Endothelial cell (in vitro differentiated cells): Measurements from ENCODE around the gene PIK3CD. TPM values are rescaled to one million over a fixed set of nuclear protein-coding genes. Genes with fewer than 3 reads are reported as not detected.

Experiments used
- DNase-seq: peaks from one replicate; pipeline ENCODE4 v3.0.0; 2021; ENCODE audit warnings: low spot score
- H3K27ac Mint-ChIP-seq: one replicate; pipeline ENCODE4 v1.8.0; 2021; ENCODE audit warnings: mixed read lengths, inconsistent platforms; ENCODE audit not compliant: unreplicated experiment
- H3K27me3 Mint-ChIP-seq: one replicate; pipeline ENCODE4 v1.8.0; 2021; ENCODE audit warnings: mild to moderate bottlenecking, moderate library complexity, mixed read lengths, inconsistent platforms; ENCODE audit not compliant: unreplicated experiment
- H3K36me3 Mint-ChIP-seq: one replicate; pipeline ENCODE4 v1.8.0; 2021; ENCODE audit warnings: mild to moderate bottlenecking, low read depth, mixed read lengths, inconsistent platforms; ENCODE audit not compliant: unreplicated experiment
- H3K4me1 Mint-ChIP-seq: one replicate; pipeline ENCODE4 v1.8.0; 2021; ENCODE audit warnings: mild to moderate bottlenecking, mixed read lengths, inconsistent platforms; ENCODE audit not compliant: unreplicated experiment
- H3K4me3 Mint-ChIP-seq: one replicate; pipeline ENCODE4 v1.8.0; 2021; ENCODE audit warnings: mild to moderate bottlenecking, mixed read lengths, inconsistent platforms; ENCODE audit not compliant: unreplicated experiment
- H3K9me3 Mint-ChIP-seq: one replicate; pipeline ENCODE4 v1.8.0; 2021; ENCODE audit warnings: mixed read lengths, inconsistent platforms; ENCODE audit not compliant: unreplicated experiment
- CTCF ChIP-seq: fragments of 200-600 bp; sonication (generic); IDR thresholded peaks from one replicate; pipeline ENCODE4 v1.5.0; 2021; ENCODE audit warnings: antibody characterized with exemption; ENCODE audit not compliant: unreplicated experiment
- total RNA-seq: library from RNA; stranded (reverse); fragmentation: NEBNext Ultra II Directional; extraction: Animal tissue kit (Norgen Biotek cat#: 25700); gene quantifications from one replicate; pipeline ENCODE4 v1.2.1, GENCODE V29; 2021; ENCODE audit not compliant: unreplicated experiment

The PIK3CD gene
- total RNA-seq, 1 donor from 2014 or later: 30.3 TPM

- Mint-ChIP-seq H3K27ac (no peak overlapping the region), H3K4me3 (no peak overlapping the region), H3K4me1 (peaks cover 5% of the 10 kb centered on the region), H3K9me3 (no peaks in the 10 kb centered on the region), H3K36me3 (no peaks in the 10 kb centered on the region), H3K27me3 (no peaks in the 10 kb centered on the region)
- TF ChIP-seq CTCF: no peak
- DNase-seq: no peak
Observed at GRCh38 chr1:9680828-9681227, 29.3 kb downstream of the PIK3CD start.

- Mint-ChIP-seq H3K27ac (no peak overlapping the region), H3K27me3 (no peaks in the 10 kb centered on the region), H3K4me1 (peaks cover 14% of the 10 kb centered on the region), H3K4me3 (no peak overlapping the region), H3K9me3 (no peaks in the 10 kb centered on the region), H3K36me3 (no peaks in the 10 kb centered on the region)
- no peak for DNase-seq
- no peak for TF ChIP-seq CTCF
Observed at GRCh38 chr1:9684801-9685200, 33.3 kb downstream of the PIK3CD start.

GRCh38 chr1:9687120-9687873 lies 35.8 kb downstream of the PIK3CD start:
- no peaks in the 10 kb centered on the region for H3K27me3 Mint-ChIP-seq
- H3K9me3 Mint-ChIP-seq: no peaks in the 10 kb centered on the region
- peaks cover 10% of the 10 kb centered on the region for H3K36me3 Mint-ChIP-seq
- peak overlapping the region; percentile 90 for H3K4me3 Mint-ChIP-seq
- peak; percentile 60 for DNase-seq
- H3K27ac Mint-ChIP-seq: no peak overlapping the region
- TF ChIP-seq CTCF: no peak
- H3K4me1 Mint-ChIP-seq: peaks cover 30% of the 10 kb centered on the region

GRCh38 chr1:9687874-9688582 lies 36.5 kb downstream of the PIK3CD start:
- Mint-ChIP-seq H3K27ac (no peak overlapping the region), H3K27me3 (no peaks in the 10 kb centered on the region), H3K9me3 (no peaks in the 10 kb centered on the region), H3K36me3 (peaks cover 10% of the 10 kb centered on the region), H3K4me3 (peak overlapping the region; percentile 90), H3K4me1 (peaks cover 30% of the 10 kb centered on the region)
- DNase-seq: peak; percentile 47
- no peak for TF ChIP-seq CTCF

- Mint-ChIP-seq H3K4me3 (peak overlapping the region; percentile 90), H3K4me1 (peaks cover 31% of the 10 kb centered on the region), H3K27ac (no peak overlapping the region), H3K9me3 (no peaks in the 10 kb centered on the region), H3K27me3 (no peaks in the 10 kb centered on the region), H3K36me3 (peaks cover 10% of the 10 kb centered on the region)
- no peak for TF ChIP-seq CTCF
- no peak for DNase-seq
Observed at GRCh38 chr1:9688599-9688998, 37.1 kb downstream of the PIK3CD start.
